ENCODE measurements around the gene RIIAD1.
"Not testable (repeated sequence)": the region's sequence is repeated elsewhere in the genome, so short reads cannot be mapped to it uniquely, and the experiment has no call there.

Gene RIIAD1

DNA sequence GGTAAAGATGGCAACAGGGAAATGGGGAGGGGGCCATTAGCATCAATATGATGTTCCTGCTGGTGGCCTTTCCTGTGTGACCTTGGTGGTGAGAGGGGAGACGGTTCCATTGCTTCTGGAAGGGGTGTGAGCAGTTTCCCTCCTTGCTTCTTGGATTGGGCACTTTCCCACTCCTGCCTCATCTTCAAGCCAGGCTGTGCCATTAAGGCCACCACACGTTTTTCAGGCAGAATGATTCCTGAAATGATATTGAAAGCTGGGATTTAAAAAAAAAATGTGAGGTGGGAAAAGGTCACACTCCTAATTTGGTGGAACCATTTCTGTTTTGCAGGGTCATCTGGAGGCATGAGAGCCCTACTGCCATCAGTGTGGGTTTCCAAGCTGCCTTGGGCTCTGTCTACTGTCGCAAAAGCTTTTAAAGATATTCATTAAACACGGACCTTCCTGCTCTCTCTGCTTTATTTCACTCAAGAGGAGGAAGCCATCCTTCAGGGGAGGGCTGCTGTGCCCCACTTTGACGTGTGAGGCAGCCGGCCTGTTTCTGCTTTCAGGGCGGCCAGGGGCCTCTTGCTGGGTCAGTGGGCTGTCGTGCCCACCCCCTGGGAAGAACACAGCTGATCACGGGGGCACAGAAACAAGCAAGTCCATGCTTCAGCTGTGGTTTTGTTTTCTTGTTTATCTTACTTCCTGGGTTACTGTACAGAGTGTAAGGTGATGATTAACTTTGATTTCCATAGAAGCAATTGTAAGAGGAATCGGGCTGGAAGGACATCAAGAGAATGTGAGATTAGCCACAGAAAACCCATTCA, 8.0 kb downstream of the RIIAD1 start:
- Histone ChIP-seq H2AFZ (ENCODE audit: low read depth, low read length) (no peak overlapping the region), H3K9me3 (ENCODE audit: low read length) (no peaks in the 10 kb centered on the region), H3K27me3 (ENCODE audit: insufficient read depth, low read length) (peaks cover 1% of the 10 kb centered on the region), H3K36me3 (ENCODE audit: insufficient read depth, low read length) (no peaks in the 10 kb centered on the region), H3K4me1 (ENCODE audit: insufficient read depth, low read length) (peaks cover 10% of the 10 kb centered on the region), H3K4me3 (ENCODE audit: low read length) (no peak overlapping the region)

GRCh38 chr1:151729966-151730291, 8.6 kb downstream of the RIIAD1 start:
- H3K9me3 ChIP-seq (ENCODE audit: low read length): no peaks in the 10 kb centered on the region
- peaks cover 10% of the 10 kb centered on the region for H3K4me1 ChIP-seq (ENCODE audit: insufficient read depth, low read length)
- no peaks in the 10 kb centered on the region for H3K36me3 ChIP-seq (ENCODE audit: insufficient read depth, low read length)
- no peaks in the 10 kb centered on the region for H3K27me3 ChIP-seq (ENCODE audit: insufficient read depth, low read length)
- H2AFZ ChIP-seq (ENCODE audit: low read depth, low read length): no peak overlapping the region
- H3K4me3 ChIP-seq (ENCODE audit: low read length): no peak overlapping the region

DNA sequence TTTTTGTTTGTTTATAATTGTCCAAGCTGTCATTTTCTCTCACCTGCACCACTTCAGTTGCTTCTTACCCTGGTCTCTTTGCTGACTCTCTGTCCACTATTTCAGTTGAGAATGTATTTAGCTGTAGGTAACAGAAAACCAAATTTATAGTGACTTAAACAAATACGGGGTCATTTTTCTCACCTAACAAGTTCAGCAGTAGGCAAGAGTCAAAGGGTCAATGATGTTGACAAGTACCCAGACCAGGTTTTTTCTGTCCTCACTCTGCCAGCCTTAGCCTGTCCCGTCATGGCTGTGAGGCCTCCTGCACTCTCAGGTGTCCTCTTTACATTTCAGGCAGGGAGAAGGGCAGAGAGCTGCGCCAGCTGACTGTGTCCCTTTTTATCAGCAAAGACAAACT, 11.8 kb downstream of the RIIAD1 start:
- Histone ChIP-seq H3K4me3 (ENCODE audit: low read length) (no peak overlapping the region), H2AFZ (ENCODE audit: low read depth, low read length) (no peak overlapping the region), H3K9me3 (ENCODE audit: low read length) (peaks cover 7% of the 10 kb centered on the region), H3K4me1 (ENCODE audit: insufficient read depth, low read length) (peaks cover 10% of the 10 kb centered on the region), H3K27me3 (ENCODE audit: insufficient read depth, low read length) (no peaks in the 10 kb centered on the region), H3K36me3 (ENCODE audit: insufficient read depth, low read length) (no peaks in the 10 kb centered on the region)

- H3K27me3 ChIP-seq (ENCODE audit: insufficient read depth, low read length); H3K4me3 ChIP-seq (ENCODE audit: low read length); H3K9me3 ChIP-seq (ENCODE audit: low read length); H3K36me3 ChIP-seq (ENCODE audit: insufficient read depth, low read length); H3K4me1 ChIP-seq (ENCODE audit: insufficient read depth, low read length); H2AFZ ChIP-seq (ENCODE audit: low read depth, low read length): not testable (repeated sequence)
Measured at GRCh38 chr1:151733995-151734394, 12.7 kb downstream of the RIIAD1 start.

DNA sequence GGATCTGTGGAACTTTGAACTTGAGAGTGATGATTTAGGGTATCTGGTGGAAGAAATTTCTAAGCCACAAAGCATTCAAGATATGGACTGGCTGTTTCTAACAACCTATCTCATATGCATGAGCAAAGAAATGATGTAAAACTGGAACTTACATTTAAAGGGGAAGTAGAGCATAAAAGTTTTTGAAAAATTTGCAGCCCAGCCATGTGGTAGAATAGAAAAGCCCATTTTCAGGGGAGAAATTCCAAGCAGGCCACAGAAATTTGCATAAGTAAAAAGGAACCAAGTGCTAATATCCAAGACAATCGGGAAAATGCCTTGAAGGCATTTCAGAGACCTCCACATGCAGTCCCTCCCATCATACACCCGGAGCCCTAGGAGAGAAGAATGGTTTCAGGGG, 15.7 kb downstream of the RIIAD1 start:
- H3K9me3 ChIP-seq (ENCODE audit: low read length): peaks cover 9% of the 10 kb centered on the region
- H2AFZ ChIP-seq (ENCODE audit: low read depth, low read length): no peak overlapping the region
- no peaks in the 10 kb centered on the region for H3K36me3 ChIP-seq (ENCODE audit: insufficient read depth, low read length)
- peaks cover 2% of the 10 kb centered on the region for H3K27me3 ChIP-seq (ENCODE audit: insufficient read depth, low read length)
- H3K4me3 ChIP-seq (ENCODE audit: low read length): no peak overlapping the region
- no peaks in the 10 kb centered on the region for H3K4me1 ChIP-seq (ENCODE audit: insufficient read depth, low read length)

GRCh38 chr1:151737479-151737878, 16.2 kb downstream of the RIIAD1 start:
- Histone ChIP-seq H3K4me1 (ENCODE audit: insufficient read depth, low read length) (no peaks in the 10 kb centered on the region), H2AFZ (ENCODE audit: low read depth, low read length) (no peak overlapping the region), H3K4me3 (ENCODE audit: low read length) (no peak overlapping the region), H3K36me3 (ENCODE audit: insufficient read depth, low read length) (no peaks in the 10 kb centered on the region), H3K27me3 (ENCODE audit: insufficient read depth, low read length) (peaks cover 5% of the 10 kb centered on the region), H3K9me3 (ENCODE audit: low read length) (peaks cover 9% of the 10 kb centered on the region)

- peaks cover 9% of the 10 kb centered on the region for H3K9me3 ChIP-seq (ENCODE audit: low read length)
- H2AFZ ChIP-seq (ENCODE audit: low read depth, low read length): no peak overlapping the region
Measured at GRCh38 chr1:151739590-151740355, 18.5 kb downstream of the RIIAD1 start.

DNA sequence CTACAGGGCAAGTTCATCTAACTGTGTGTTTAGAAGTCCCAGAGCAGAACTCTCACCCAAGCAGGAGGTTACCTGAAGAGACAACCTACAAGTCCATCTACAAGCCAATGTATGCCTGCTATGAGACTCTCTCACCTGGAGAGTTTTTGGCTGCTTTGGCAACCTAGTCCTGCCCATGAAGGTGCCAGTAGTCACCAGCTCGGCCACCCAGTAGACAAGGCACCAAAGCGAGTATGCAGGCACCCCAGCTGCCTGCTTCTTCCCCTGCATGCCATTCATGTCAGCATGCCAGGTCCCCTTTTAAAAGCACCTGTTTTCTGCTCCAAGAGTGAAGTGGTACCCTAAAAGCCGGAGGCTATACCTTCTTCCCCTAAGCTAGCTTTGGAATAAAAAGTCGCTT, 20.2 kb downstream of the RIIAD1 start:
- Histone ChIP-seq H3K9me3 (ENCODE audit: low read length) (peaks cover 9% of the 10 kb centered on the region), H2AFZ (ENCODE audit: low read depth, low read length) (no peak overlapping the region), H3K36me3 (ENCODE audit: insufficient read depth, low read length) (no peaks in the 10 kb centered on the region), H3K4me3 (ENCODE audit: low read length) (no peak overlapping the region), H3K4me1 (ENCODE audit: insufficient read depth, low read length) (no peaks in the 10 kb centered on the region), H3K27me3 (ENCODE audit: insufficient read depth, low read length) (peaks cover 10% of the 10 kb centered on the region)

More at GRCh38 chr1:151739590-151740355, 18.5 kb downstream of the RIIAD1 start:
- H3K36me3 ChIP-seq (ENCODE audit: insufficient read depth, low read length): no peaks in the 10 kb centered on the region
- no peaks in the 10 kb centered on the region for H3K4me1 ChIP-seq (ENCODE audit: insufficient read depth, low read length)
- H3K27me3 ChIP-seq (ENCODE audit: insufficient read depth, low read length): peaks cover 10% of the 10 kb centered on the region
- no peak overlapping the region for H3K4me3 ChIP-seq (ENCODE audit: low read length)

GRCh38 chr1:151756291-151756690, 35.0 kb downstream of the RIIAD1 start:
- Histone ChIP-seq H2AFZ (ENCODE audit: low read depth, low read length) (no peak overlapping the region), H3K36me3 (ENCODE audit: insufficient read depth, low read length) (peaks cover 31% of the 10 kb centered on the region), H3K9me3 (ENCODE audit: low read length) (no peaks in the 10 kb centered on the region), H3K4me1 (ENCODE audit: insufficient read depth, low read length) (no peaks in the 10 kb centered on the region), H3K27me3 (ENCODE audit: insufficient read depth, low read length) (no peaks in the 10 kb centered on the region), H3K4me3 (ENCODE audit: low read length) (no peak overlapping the region)

DNA sequence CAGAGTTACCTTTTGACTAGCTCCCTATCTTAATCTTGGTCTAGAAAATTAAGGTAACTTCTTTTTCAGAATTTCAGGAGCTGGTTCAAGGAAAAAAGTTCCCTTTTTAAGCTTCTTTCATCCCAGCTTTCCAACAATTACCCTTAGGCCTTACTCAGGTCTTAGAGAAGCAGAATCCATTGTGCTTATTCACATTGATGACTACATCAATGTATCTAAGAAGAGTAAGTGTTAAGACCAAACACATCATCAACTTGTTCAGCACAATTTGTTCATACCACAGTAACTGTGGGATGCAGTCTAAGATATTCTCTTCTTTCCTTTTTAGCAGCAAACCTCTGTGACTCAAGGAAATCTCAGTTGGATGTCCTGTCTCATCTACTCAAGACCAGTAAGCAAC, 37.9 kb downstream of the RIIAD1 start:
- Histone ChIP-seq H3K36me3 (ENCODE audit: insufficient read depth, low read length) (peaks cover 39% of the 10 kb centered on the region), H3K4me3 (ENCODE audit: low read length) (no peak overlapping the region), H3K9me3 (ENCODE audit: low read length) (no peaks in the 10 kb centered on the region), H3K27me3 (ENCODE audit: insufficient read depth, low read length) (no peaks in the 10 kb centered on the region), H2AFZ (ENCODE audit: low read depth, low read length) (no peak overlapping the region), H3K4me1 (ENCODE audit: insufficient read depth, low read length) (peaks cover 13% of the 10 kb centered on the region)

GRCh38 chr1:151760597-151761385, 39.5 kb downstream of the RIIAD1 start:
- no peaks in the 10 kb centered on the region for H3K9me3 ChIP-seq (ENCODE audit: low read length)
- H3K27me3 ChIP-seq (ENCODE audit: insufficient read depth, low read length): no peaks in the 10 kb centered on the region
- H3K4me3 ChIP-seq (ENCODE audit: low read length): no peak overlapping the region
- H2AFZ ChIP-seq (ENCODE audit: low read depth, low read length): no peak overlapping the region
- peaks cover 16% of the 10 kb centered on the region for H3K4me1 ChIP-seq (ENCODE audit: insufficient read depth, low read length)
- peaks cover 39% of the 10 kb centered on the region for H3K36me3 ChIP-seq (ENCODE audit: insufficient read depth, low read length)

DNA sequence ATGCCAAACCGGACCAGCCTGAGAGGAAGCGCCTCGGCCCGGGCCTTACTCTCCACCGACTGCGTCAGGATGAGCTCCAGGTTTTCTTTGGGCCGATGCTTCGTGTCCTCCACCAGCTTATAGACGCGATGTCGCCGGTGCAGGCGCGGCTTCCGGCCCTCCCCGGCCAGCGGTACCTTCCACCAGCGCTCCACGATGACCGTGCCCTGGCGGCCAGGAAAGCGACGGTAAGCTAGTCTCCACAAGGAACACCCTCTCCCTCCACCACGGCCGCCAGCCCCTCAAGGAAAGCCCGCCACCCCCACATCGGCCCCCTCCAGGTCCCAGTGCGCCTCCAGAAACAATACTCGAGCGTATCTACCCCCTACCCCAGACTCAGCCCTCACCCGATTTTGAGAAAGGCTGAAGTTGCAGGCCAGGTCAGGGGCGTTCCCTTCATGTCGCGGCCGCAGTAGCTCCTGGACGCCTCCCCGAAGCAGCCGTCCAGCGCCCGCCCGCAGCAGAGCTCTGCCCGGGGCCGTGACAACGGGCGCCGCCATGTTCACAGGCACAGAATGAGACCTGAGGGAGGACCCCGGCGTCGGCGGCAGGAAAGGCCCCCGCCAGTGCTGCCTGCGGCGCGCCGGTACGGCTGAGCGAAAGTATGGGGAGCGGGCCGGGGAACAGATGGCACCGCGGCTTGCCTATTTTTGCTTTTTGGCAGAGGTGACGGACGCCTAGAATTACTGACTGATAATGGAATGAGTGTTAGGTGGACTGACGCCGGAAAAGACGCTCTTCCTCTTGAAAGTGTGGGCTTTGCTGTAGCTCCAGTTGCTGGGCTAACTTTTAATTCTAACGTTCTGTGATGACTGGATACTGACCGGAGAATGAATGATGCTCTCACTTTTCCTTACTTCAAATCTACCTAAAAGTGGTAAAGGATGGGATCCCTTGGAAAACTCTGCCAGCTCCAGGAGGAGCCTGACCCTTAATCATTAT, 41.9 kb downstream of the RIIAD1 start, which contains the start of gene MRPL9:
Gene MRPL9 (minus strand): TSS at position 556 of the 981 bp plus-strand sequence. CDS start 17 bp downstream, at position 539.
- Histone ChIP-seq H3K4me1 (ENCODE audit: insufficient read depth, low read length) (peaks cover 16% of the 10 kb centered on the region), H3K9me3 (ENCODE audit: low read length) (no peaks in the 10 kb centered on the region), H3K4me3 (ENCODE audit: low read length) (peak within 1 kb of the TSS; percentile 95), H3K27me3 (ENCODE audit: insufficient read depth, low read length) (no peaks in the 10 kb centered on the region), H2AFZ (ENCODE audit: low read depth, low read length) (peak within 1 kb of the TSS; percentile 97), H3K36me3 (ENCODE audit: insufficient read depth, low read length) (peaks cover 32% of the 10 kb centered on the region)

Measured in neuron (in vitro differentiated cells).